Esophagus squamous epithelium (tissue), 4 donors: ENCODE data around the gene VSIG10L.

ENCODE experiments used
- CTCF ChIP-seq, 6 experiments: fragments of 450-650 bp in 4 of 6; fragments of 200-600 bp in 2 of 6; sonication (generic) in 2 of 6; IDR thresholded peaks; one replicate each; pipeline ENCODE4 v1.5.1; 2016 to 2019; ENCODE audit warnings: antibody characterized with exemption in 6 of 6, mild to moderate bottlenecking in 4 of 6, moderate library complexity in 4 of 6
- POLR2A ChIP-seq, 4 donors: fragments of 450-650 bp; IDR thresholded peaks; one replicate each; pipeline ENCODE4 v1.6.1; 2017; ENCODE audit warnings: antibody characterized with exemption in 4 of 4, mild to moderate bottlenecking in 4 of 4, moderate library complexity in 3 of 4

- no peak for TF ChIP-seq CTCF (IDR thresholded peaks at IDR 0.05)
- TF ChIP-seq POLR2A (IDR thresholded peaks at IDR 0.05) = no peak
Observed at GRCh38 chr19:51361239-51361638, 19.3 kb upstream of the VSIG10L start.
